ENCODE results near the gene PNMT. TPM values are rescaled to one million over a fixed set of nuclear protein-coding genes. Genes with fewer than 3 reads are reported as not detected.

The PNMT gene
- total and polyA plus RNA-seq, 2 of the 8 experiments (the other 6 are each of a cell fraction or from before 2014, with no cell fraction given): 5.6 to 10.9 TPM

GRCh38 chr17:39658346-39658745 lies 9.9 kb upstream of the PNMT start (continued):
- TF ChIP-seq EP300 (IDR thresholded peaks at IDR 0.05; ENCODE audit: borderline replicate concordance in 1 of 2, low read depth in 2 of 2, low read length in 2 of 2): no peak
- TF ChIP-seq POLR2AphosphoS5 (IDR thresholded peaks at IDR 0.05; ENCODE audit: low read depth, low read length): no peak
- TF ChIP-seq GTF2F1 (IDR thresholded peaks at IDR 0.05; ENCODE audit: borderline replicate concordance, low read depth, low read length): no peak
